Measurements from ENCODE around the gene MARVELD2.
"Not testable (repeated sequence)": the region's sequence is repeated elsewhere in the genome, so short reads cannot be mapped to it uniquely, and the experiment has no call there.

MARVELD2 gene

GRCh38 chr5:69467442-69468225, 52.7 kb downstream of the MARVELD2 start:
- Histone ChIP-seq H2AFZ (no peak overlapping the region), H3K36me3 (ENCODE audit: control insufficient read depth, insufficient read depth, low read length) (no peaks in the 10 kb centered on the region), H3K4me1 (no peaks in the 10 kb centered on the region), H3K27me3 (ENCODE audit: control insufficient read depth, insufficient read depth, low read length) (no peaks in the 10 kb centered on the region), H3K9me3 (ENCODE audit: control insufficient read depth, low read length) (no peaks in the 10 kb centered on the region), H3K4me3 (ENCODE audit: low read depth, low read length) (no peak overlapping the region), H3K9ac (no peak overlapping the region), H3K79me2 (no peaks in the 10 kb centered on the region), H3K4me2 (ENCODE audit: low read length) (no peak overlapping the region), H3K27ac (no peak overlapping the region)
- TF ChIP-seq CTCF (IDR thresholded peaks at IDR 0.05) = no peak

GRCh38 chr5:69468631-69469030, 53.7 kb downstream of the MARVELD2 start:
- Histone ChIP-seq H3K4me3 (ENCODE audit: low read depth, low read length) (no peak overlapping the region), H3K79me2 (no peaks in the 10 kb centered on the region), H3K9me3 (ENCODE audit: control insufficient read depth, low read length) (no peaks in the 10 kb centered on the region), H3K36me3 (ENCODE audit: control insufficient read depth, insufficient read depth, low read length) (no peaks in the 10 kb centered on the region), H3K4me1 (no peaks in the 10 kb centered on the region), H3K27me3 (ENCODE audit: control insufficient read depth, insufficient read depth, low read length) (no peaks in the 10 kb centered on the region), H3K27ac (no peak overlapping the region), H3K4me2 (ENCODE audit: low read length) (no peak overlapping the region), H2AFZ (no peak overlapping the region), H3K9ac (no peak overlapping the region)
- TF ChIP-seq CTCF (IDR thresholded peaks at IDR 0.05) = no peak

- H3K9ac ChIP-seq; H3K27me3 ChIP-seq (ENCODE audit: control insufficient read depth, insufficient read depth, low read length); H3K9me3 ChIP-seq (ENCODE audit: control insufficient read depth, low read length): not testable (repeated sequence)
Observed at GRCh38 chr5:69471516-69471915, 56.6 kb downstream of the MARVELD2 start.

GRCh38 chr5:69472535-69473143, 57.7 kb downstream of the MARVELD2 start:
- H3K27ac ChIP-seq = not testable (repeated sequence)

More at GRCh38 chr5:69471516-69471915, 56.6 kb downstream of the MARVELD2 start:
- not testable (repeated sequence) for H3K36me3 ChIP-seq (ENCODE audit: control insufficient read depth, insufficient read depth, low read length); H3K4me1 ChIP-seq; H2AFZ ChIP-seq; H3K4me2 ChIP-seq (ENCODE audit: low read length); H3K27ac ChIP-seq; H3K4me3 ChIP-seq (ENCODE audit: low read depth, low read length); H3K79me2 ChIP-seq

GRCh38 chr5:69477170-69477569, 62.3 kb downstream of the MARVELD2 start:
- Histone ChIP-seq H3K27me3 (ENCODE audit: control insufficient read depth, insufficient read depth, low read length) (no peaks in the 10 kb centered on the region), H3K9me3 (ENCODE audit: control insufficient read depth, low read length) (no peaks in the 10 kb centered on the region), H3K4me2 (ENCODE audit: low read length) (no peak overlapping the region), H2AFZ (no peak overlapping the region), H3K9ac (no peak overlapping the region), H3K27ac (no peak overlapping the region), H3K36me3 (ENCODE audit: control insufficient read depth, insufficient read depth, low read length) (no peaks in the 10 kb centered on the region), H3K4me1 (no peaks in the 10 kb centered on the region), H3K4me3 (ENCODE audit: low read depth, low read length) (no peak overlapping the region), H3K79me2 (no peaks in the 10 kb centered on the region)
- TF ChIP-seq CTCF (IDR thresholded peaks at IDR 0.05) = no peak

More at GRCh38 chr5:69472535-69473143, 57.7 kb downstream of the MARVELD2 start:
- not testable (repeated sequence) for H3K9ac ChIP-seq; H3K79me2 ChIP-seq; H3K9me3 ChIP-seq (ENCODE audit: control insufficient read depth, low read length); H3K27me3 ChIP-seq (ENCODE audit: control insufficient read depth, insufficient read depth, low read length); H3K36me3 ChIP-seq (ENCODE audit: control insufficient read depth, insufficient read depth, low read length); H3K4me2 ChIP-seq (ENCODE audit: low read length); H3K4me1 ChIP-seq; H3K4me3 ChIP-seq (ENCODE audit: low read depth, low read length); H2AFZ ChIP-seq

GRCh38 chr5:69478296-69478695, 63.4 kb downstream of the MARVELD2 start:
- H3K9me3 ChIP-seq (ENCODE audit: control insufficient read depth, low read length); H3K27ac ChIP-seq; H3K27me3 ChIP-seq (ENCODE audit: control insufficient read depth, insufficient read depth, low read length); H3K36me3 ChIP-seq (ENCODE audit: control insufficient read depth, insufficient read depth, low read length); H3K4me1 ChIP-seq; H2AFZ ChIP-seq; H3K79me2 ChIP-seq; H3K9ac ChIP-seq; H3K4me3 ChIP-seq (ENCODE audit: low read depth, low read length); H3K4me2 ChIP-seq (ENCODE audit: low read length): not testable (repeated sequence)

Data from parathyroid adenoma (tissue), 2 donors.